ACC112 (cell line): ENCODE measurements around the gene MTG2.
A peak's percentile ranks its signal among the peaks of the same experiment; 100 is the strongest.

Experiments
- H2AFZ ChIP-seq: fragments of 200-600 bp; sonication (generic); one replicate; pipeline ENCODE4 v1.6.0; 2017; ENCODE audit warnings: antibody characterized with exemption, low read length; ENCODE audit not compliant: unreplicated experiment
- H3K27ac ChIP-seq: fragments of 200-600 bp; sonication (generic); 2 replicates; pipeline ENCODE4 v1.5.1; 2014; ENCODE audit warnings: low read depth, mild to moderate bottlenecking, antibody characterized with exemption, low read length, moderate library complexity
- H3K27me3 ChIP-seq: fragments of 200-600 bp; sonication (generic); 2 replicates; pipeline ENCODE4 v1.6.1; 2014; ENCODE audit warnings: mild to moderate bottlenecking, antibody characterized with exemption, low read length, moderate library complexity, mixed read lengths; ENCODE audit not compliant: insufficient read depth
- H3K36me3 ChIP-seq: fragments of 200-600 bp; sonication (generic); 2 replicates; pipeline ENCODE4 v1.6.1; 2016; ENCODE audit warnings: mild to moderate bottlenecking, antibody characterized with exemption, low read length, moderate library complexity, mixed read lengths; ENCODE audit not compliant: insufficient read depth
- H3K4me1 ChIP-seq: fragments of 200-600 bp; sonication (generic); one replicate; pipeline ENCODE4 v1.6.1; 2016; ENCODE audit warnings: low read length, mixed read lengths; ENCODE audit not compliant: insufficient read depth, unreplicated experiment, control insufficient read depth
- H3K4me3 ChIP-seq: fragments of 200-600 bp; sonication (generic); 2 replicates; pipeline ENCODE4 v1.5.1; 2014; ENCODE audit warnings: mild to moderate bottlenecking, low read depth, low read length
- H3K79me2 ChIP-seq: fragments of 200-600 bp; sonication (generic); one replicate; pipeline ENCODE4 v1.6.0; 2016; ENCODE audit warnings: low read length; ENCODE audit not compliant: control insufficient read depth, unreplicated experiment, insufficient read depth

The MTG2 gene

GRCh38 chr20:62215020-62215990, 32.5 kb downstream of the MTG2 start:
- peaks cover 69% of the 10 kb centered on the region for H3K27me3 ChIP-seq
- no peak overlapping the region for H2AFZ ChIP-seq

GRCh38 chr20:62215991-62216635, 33.3 kb downstream of the MTG2 start:
- no peaks in the 10 kb centered on the region for H3K36me3 ChIP-seq
- H3K4me3 ChIP-seq, result no peak overlapping the region
- H2AFZ ChIP-seq, result no peak overlapping the region
- H3K27ac ChIP-seq, result no peak overlapping the region
- H3K79me2 ChIP-seq, result no peaks in the 10 kb centered on the region
- H3K27me3 ChIP-seq, result peaks cover 69% of the 10 kb centered on the region
- no peaks in the 10 kb centered on the region for H3K4me1 ChIP-seq

More at GRCh38 chr20:62215020-62215990, 32.5 kb downstream of the MTG2 start:
- H3K79me2 ChIP-seq, result no peaks in the 10 kb centered on the region
- no peaks in the 10 kb centered on the region for H3K4me1 ChIP-seq
- H3K27ac ChIP-seq, result no peak overlapping the region
- no peak overlapping the region for H3K4me3 ChIP-seq
- H3K36me3 ChIP-seq, result no peaks in the 10 kb centered on the region

- no peaks in the 10 kb centered on the region for H3K79me2 ChIP-seq
- peaks cover 70% of the 10 kb centered on the region for H3K27me3 ChIP-seq
- no peak overlapping the region for H3K4me3 ChIP-seq
- no peak overlapping the region for H3K27ac ChIP-seq
- H2AFZ ChIP-seq, result no peak overlapping the region
- no peaks in the 10 kb centered on the region for H3K36me3 ChIP-seq
- no peaks in the 10 kb centered on the region for H3K4me1 ChIP-seq
Measured at GRCh38 chr20:62216636-62217566, 34.1 kb downstream of the MTG2 start.

DNA sequence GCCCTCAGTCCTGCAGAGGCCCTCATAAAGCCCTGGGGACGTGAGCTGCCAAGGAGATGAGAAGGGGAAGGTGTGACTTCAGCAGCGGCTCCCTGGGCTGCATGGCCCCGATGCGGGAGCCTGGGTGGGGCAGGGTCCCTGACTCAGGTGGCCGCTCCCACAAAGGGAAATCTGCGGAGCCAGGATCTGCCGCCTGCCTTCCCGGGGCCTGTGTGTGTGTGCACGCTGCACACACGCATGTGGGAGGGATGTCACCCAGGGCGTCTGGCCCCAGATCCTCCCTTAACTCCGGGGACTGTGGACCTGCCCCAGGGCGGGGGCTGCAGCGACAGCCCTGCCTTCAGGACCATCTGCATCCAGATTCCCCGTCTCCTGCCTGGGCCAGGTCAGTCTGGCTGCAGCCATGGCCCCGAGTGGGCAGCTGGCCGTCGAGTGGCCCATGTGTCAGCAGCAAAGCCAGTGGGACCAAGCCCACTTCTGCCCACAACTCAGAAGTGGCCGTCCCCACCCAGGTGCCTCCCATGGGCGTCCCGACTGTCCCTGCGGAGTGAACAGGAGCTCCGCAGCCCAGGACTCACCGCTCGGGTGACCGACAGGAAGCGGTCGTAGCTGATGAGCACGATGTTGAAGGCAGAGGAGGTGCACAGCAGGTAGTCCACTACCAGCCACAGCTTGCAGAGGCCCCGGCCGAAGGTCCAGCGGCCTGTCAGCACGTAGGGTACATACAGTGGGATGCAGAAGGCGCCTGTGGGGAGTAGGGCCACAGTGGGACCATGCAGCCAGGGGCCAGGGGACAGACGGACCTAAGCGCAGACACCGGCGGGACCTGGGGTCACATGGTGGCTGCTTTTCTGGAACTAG, 35.3 kb downstream of the MTG2 start:
- Histone ChIP-seq H3K36me3 (no peaks in the 10 kb centered on the region), H3K27ac (no peak overlapping the region), H3K4me3 (no peak overlapping the region), H2AFZ (no peak overlapping the region), H3K27me3 (peaks cover 79% of the 10 kb centered on the region), H3K79me2 (no peaks in the 10 kb centered on the region), H3K4me1 (no peaks in the 10 kb centered on the region)

- no peak overlapping the region for H2AFZ ChIP-seq
- H3K79me2 ChIP-seq, result no peaks in the 10 kb centered on the region
- peaks cover 84% of the 10 kb centered on the region for H3K27me3 ChIP-seq
- H3K27ac ChIP-seq, result no peak overlapping the region
- peak overlapping the region; percentile 12; the same call in 1 of the 2 replicates for H3K4me3 ChIP-seq
- H3K36me3 ChIP-seq, result no peaks in the 10 kb centered on the region
- H3K4me1 ChIP-seq, result no peaks in the 10 kb centered on the region
Measured at GRCh38 chr20:62219101-62219991, 36.5 kb downstream of the MTG2 start.

- Histone ChIP-seq H3K79me2 (no peaks in the 10 kb centered on the region), H3K4me3 (peak within 1 kb of the TSS; percentile 12; the same call in 1 of the 2 replicates), H3K4me1 (no peaks in the 10 kb centered on the region), H3K27ac (no peak within 1 kb of the TSS), H3K36me3 (no peaks in the 10 kb centered on the region), H2AFZ (no peak within 1 kb of the TSS), H3K27me3 (peaks cover 84% of the 10 kb centered on the region)
Measured at GRCh38 chr20:62219992-62220665, 37.3 kb downstream of the MTG2 start, which contains the start of gene HRH3. Gene HRH3, minus strand, starts transcription at chr20:62220278. Its CDS starts 308 bp downstream, at chr20:62219970.

- Histone ChIP-seq H3K36me3 (no peaks in the 10 kb centered on the region), H3K27ac (no peak overlapping the region), H3K79me2 (no peaks in the 10 kb centered on the region), H3K27me3 (peaks cover 87% of the 10 kb centered on the region), H3K4me1 (no peaks in the 10 kb centered on the region), H3K4me3 (no peak overlapping the region), H2AFZ (no peak overlapping the region)
Measured at GRCh38 chr20:62220666-62221568, 38.1 kb downstream of the MTG2 start.

DNA sequence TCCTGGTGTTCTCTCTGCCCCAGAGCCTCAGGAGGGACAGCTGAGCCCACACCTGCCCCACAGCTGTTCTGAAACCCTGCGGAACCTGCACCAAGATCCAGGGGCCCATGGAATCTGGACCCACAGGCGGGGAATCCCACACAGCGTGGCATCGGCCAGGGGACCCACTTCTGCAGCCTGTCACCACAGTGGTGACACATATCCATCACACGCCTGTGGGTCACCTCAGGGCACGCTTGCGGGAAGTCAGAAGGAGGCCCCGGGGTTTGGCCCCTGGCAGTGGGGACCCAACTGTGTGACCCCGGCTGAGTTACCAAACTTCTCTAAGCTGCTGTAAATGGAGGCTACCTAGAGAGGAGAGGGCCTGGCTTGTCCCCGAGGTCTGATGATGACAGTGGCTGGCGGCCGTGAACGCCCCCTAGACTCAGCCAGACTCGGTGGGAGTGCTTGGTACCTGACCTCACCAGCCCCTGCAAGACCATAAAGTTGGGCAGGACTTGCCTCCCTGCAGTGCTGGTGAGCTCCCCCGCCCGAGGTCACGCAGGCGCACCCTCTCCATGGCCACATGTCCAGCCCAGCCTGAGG, 39.5 kb downstream of the MTG2 start:
- no peak overlapping the region for H3K4me3 ChIP-seq
- peaks cover 93% of the 10 kb centered on the region for H3K27me3 ChIP-seq
- H2AFZ ChIP-seq, result no peak overlapping the region
- no peaks in the 10 kb centered on the region for H3K4me1 ChIP-seq
- H3K79me2 ChIP-seq, result no peaks in the 10 kb centered on the region
- H3K27ac ChIP-seq, result no peak overlapping the region
- no peaks in the 10 kb centered on the region for H3K36me3 ChIP-seq
